IPS-18c (cell line): ENCODE data around the gene TAGAP.

Experiments used
- H3K4me3 ChIP-seq: 2 replicates; pipeline ENCODE4 v1.7.0; 2013; ENCODE audit warnings: low read depth, mild to moderate bottlenecking, low read length, moderate library complexity; ENCODE audit not compliant: insufficient read depth
- H3K9me3 ChIP-seq: one replicate; pipeline ENCODE4 v1.6.1; 2013; ENCODE audit warnings: mild to moderate bottlenecking, low read length, moderate library complexity; ENCODE audit not compliant: control insufficient read depth, insufficient read depth

Gene TAGAP

GRCh38 chr6:159044899-159045727 is at the start of gene TAGAP:
TSS of gene TAGAP (minus strand) at chr6:159044991. CDS start at chr6:159044146, 845 bp downstream.
- H3K4me3 ChIP-seq, result no peak within 1 kb of the TSS

GRCh38 chr6:159093609-159094443 is 49.0 kb upstream of the TAGAP start:
- no peak overlapping the region for H3K4me3 ChIP-seq

More at GRCh38 chr6:159044899-159045727, at the start of gene TAGAP:
- H3K9me3 ChIP-seq, result no peaks in the 10 kb centered on the region

GRCh38 chr6:159092631-159093030 is 47.8 kb upstream of the TAGAP start:
- no peak overlapping the region for H3K4me3 ChIP-seq
- H3K9me3 ChIP-seq, result no peaks in the 10 kb centered on the region

More at GRCh38 chr6:159093609-159094443, 49.0 kb upstream of the TAGAP start:
- no peaks in the 10 kb centered on the region for H3K9me3 ChIP-seq

DNA sequence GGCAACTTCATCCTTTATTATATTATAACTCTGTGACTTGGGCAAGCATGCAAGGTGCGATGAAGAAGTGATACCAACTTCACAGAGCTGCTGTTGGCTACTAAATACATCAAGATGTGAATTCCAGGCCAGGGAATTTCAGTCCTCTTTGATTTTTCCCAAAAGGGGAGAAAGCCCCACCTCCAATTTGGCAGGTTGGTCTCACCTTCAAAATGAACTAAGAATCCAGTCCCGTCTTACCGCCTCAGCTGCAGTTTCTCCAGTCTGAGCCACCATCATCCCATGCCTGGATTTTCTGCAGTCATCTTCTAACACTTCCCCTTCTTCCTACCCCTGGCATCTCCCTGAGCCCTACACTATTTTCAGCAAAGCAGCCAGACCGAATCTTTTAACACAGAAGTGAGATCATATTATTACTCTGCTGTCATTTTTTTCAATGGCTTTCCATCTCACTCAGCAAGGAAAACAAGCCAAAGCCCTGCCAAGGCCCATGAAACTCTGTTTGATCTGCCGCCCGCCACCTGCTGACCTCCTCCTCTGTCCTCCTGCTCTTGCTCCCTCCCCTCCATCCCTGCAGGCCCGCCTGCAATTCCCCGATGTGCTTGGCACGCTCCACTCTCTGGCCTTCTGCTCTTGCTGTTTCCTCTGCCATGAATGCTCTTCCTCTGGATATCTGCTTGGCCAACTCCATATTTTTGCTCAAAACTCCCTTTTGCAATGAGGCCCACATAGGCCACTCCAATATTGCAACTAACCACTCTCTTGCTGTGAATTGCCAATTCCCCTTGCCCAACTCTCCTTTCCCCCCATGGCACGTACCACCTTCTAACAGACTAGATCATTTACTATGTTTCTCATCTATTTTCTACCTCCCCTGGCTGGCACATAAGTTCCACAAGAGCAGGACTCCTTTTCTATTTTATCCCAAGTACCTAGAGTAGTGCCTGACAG is 46.0 kb upstream of the TAGAP start:
- no peaks in the 10 kb centered on the region for H3K9me3 ChIP-seq
- no peak overlapping the region for H3K4me3 ChIP-seq

GRCh38 chr6:159089909-159090308 is 45.1 kb upstream of the TAGAP start:
- H3K4me3 ChIP-seq, result no peak overlapping the region
- H3K9me3 ChIP-seq, result no peaks in the 10 kb centered on the region

GRCh38 chr6:159089443-159089842 is 44.7 kb upstream of the TAGAP start:
- Histone ChIP-seq H3K4me3 (no peak overlapping the region), H3K9me3 (no peaks in the 10 kb centered on the region)

- no peak overlapping the region for H3K4me3 ChIP-seq
- no peaks in the 10 kb centered on the region for H3K9me3 ChIP-seq
These were observed 41.3 kb upstream of the TAGAP start for GRCh38 chr6:159086033-159086618.

DNA sequence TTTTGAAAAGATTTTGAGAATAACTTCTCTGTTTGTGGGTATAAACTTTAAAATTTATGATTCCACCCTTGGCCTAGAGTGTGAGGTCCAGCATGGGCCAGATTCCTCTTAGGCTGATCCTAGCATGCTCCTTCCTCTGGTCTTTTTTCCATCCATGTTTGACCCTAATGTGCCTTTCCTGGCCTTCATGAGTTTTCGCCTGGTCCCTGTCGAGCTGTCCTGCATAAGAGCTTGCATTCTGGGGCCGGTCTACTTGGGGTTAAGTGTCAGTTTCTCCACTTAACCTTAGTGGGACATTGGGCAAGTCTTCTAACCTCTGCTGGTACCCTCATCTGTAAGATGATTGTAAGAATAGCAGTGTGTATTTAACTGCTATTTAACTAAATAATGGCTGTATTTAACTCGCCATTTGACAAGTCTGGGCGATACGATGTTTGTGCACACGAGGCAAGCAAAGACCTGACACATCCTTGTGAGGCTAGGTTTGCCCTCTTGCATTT is 40.7 kb upstream of the TAGAP start:
- Histone ChIP-seq H3K9me3 (no peaks in the 10 kb centered on the region), H3K4me3 (no peak overlapping the region)

DNA sequence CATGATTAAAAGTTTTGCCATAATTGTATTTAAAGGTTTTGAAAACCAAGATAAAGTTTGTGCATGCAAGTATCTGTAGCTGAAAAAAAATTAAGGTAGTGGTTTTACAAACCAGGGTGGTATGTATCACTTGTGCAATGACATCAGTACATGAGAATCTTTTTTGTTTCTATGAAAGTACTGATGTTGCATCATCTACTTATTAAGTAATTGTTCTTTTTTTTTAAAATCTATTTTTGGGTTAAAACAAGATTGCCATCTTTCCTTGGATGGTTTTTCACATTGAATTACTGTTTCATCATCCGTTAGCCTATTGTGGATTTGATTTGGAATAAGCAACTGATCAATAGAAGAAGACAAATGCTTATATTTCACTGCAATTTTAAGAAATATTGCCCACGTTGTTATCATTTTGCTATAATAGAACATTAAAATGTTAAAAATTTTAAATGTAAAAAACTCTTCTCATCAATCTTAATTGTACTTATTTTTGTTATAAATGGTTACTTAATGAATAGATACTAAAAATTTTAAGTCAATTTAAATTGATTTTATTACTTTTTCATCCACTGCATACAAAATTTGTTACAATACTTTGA is 39.8 kb upstream of the TAGAP start:
- no peaks in the 10 kb centered on the region for H3K9me3 ChIP-seq
- no peak overlapping the region for H3K4me3 ChIP-seq

- H3K4me3 ChIP-seq, result no peak overlapping the region
- no peaks in the 10 kb centered on the region for H3K9me3 ChIP-seq
These were observed 38.4 kb upstream of the TAGAP start for GRCh38 chr6:159083146-159083545.

- no peak overlapping the region for H3K4me3 ChIP-seq
- H3K9me3 ChIP-seq, result no peaks in the 10 kb centered on the region
These were observed 37.4 kb upstream of the TAGAP start for GRCh38 chr6:159082039-159082815.

- Histone ChIP-seq H3K4me3 (no peak overlapping the region), H3K9me3 (no peaks in the 10 kb centered on the region)
These were observed 35.6 kb upstream of the TAGAP start for GRCh38 chr6:159080217-159080976.

GRCh38 chr6:159079367-159079766 is 34.6 kb upstream of the TAGAP start:
- Histone ChIP-seq H3K4me3 (no peak overlapping the region), H3K9me3 (no peaks in the 10 kb centered on the region)

DNA sequence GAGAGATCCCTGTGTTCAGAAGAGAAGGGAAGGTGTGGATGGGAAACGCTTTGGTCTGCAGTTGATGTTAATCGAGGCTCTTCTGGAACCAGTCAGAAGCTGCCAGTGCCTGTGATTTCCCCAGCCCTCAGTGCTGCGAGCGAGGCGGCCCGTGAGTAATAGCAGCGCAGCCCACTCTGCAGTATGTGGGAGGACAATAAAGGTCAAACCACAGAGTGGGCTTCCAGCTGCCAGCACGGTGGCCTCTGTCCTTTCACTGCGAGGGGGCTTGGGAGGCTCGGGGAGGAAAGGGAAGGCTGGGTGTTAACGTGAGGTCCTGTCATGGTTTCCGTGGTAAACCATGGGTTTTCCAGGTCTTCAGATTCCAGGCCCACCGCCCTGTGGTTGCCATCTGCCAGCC is 32.3 kb upstream of the TAGAP start:
- no peak overlapping the region for H3K4me3 ChIP-seq
- H3K9me3 ChIP-seq, result no peaks in the 10 kb centered on the region
